Measurements from ENCODE around the gene LILRB3. TPM values are rescaled to one million over a fixed set of nuclear protein-coding genes. Genes with fewer than 3 reads are reported as not detected.
"Not testable (repeated sequence)": the region's sequence is repeated elsewhere in the genome, so short reads cannot be mapped to it uniquely, and the experiment has no call there.

Gene LILRB3
- total and polyA plus RNA-seq, 11 donors = 0.54 to 31.4 (median 3.7) TPM

DNA sequence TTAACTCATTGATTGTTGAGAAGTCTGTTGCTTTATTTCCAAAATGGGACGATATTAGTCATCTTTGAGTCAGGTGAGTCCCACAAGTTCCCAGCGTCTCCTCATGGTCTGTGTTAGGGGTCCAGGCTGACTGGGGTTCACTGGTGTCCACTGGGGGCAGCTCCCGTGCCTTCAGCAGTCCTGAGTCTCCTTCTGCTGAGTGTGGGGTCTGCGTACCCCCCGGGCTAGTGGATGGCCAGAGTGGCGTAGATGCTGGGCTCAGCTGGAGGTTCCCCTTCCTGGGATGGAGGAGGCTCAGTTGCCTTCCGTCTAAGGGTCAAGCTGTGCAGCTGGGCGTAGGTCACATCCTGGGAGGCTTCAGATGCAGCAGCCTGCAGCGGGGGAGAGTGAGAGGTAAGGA, 5.9 kb downstream of the LILRB3 start:
- no peak overlapping the region for H3K4me3 ChIP-seq
- no peak for DNase-seq
- WGBS, 4 donors = 81 to 93% (median 85%) methylated on average over 6 to 9 of the region's 9 CpGs
- H3K36me3 ChIP-seq = peaks cover 0 to 27% (median 0%) of the 10 kb centered on the region in 9 donors
- H3K27ac ChIP-seq = no peak overlapping the region
- H3K4me1 ChIP-seq = no peaks in the 10 kb centered on the region
- ATAC-seq = no peak
- H3K27me3 ChIP-seq = peaks cover 0 to under 1% (median 0%) of the 10 kb centered on the region in 9 donors
- intact Hi-C loops (cut with DNase I) = no loop called here
- TF ChIP-seq, protein P1, sequence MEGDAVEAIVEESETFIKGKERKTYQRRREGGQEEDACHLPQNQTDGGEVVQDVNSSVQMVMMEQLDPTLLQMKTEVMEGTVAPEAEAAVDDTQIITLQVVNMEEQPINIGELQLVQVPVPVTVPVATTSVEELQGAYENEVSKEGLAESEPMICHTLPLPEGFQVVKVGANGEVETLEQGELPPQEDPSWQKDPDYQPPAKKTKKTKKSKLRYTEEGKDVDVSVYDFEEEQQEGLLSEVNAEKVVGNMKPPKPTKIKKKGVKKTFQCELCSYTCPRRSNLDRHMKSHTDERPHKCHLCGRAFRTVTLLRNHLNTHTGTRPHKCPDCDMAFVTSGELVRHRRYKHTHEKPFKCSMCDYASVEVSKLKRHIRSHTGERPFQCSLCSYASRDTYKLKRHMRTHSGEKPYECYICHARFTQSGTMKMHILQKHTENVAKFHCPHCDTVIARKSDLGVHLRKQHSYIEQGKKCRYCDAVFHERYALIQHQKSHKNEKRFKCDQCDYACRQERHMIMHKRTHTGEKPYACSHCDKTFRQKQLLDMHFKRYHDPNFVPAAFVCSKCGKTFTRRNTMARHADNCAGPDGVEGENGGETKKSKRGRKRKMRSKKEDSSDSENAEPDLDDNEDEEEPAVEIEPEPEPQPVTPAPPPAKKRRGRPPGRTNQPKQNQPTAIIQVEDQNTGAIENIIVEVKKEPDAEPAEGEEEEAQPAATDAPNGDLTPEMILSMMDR (IDR thresholded peaks at IDR 0.05) = no peak
- no peak for TF ChIP-seq POLR2A (IDR thresholded peaks at IDR 0.05)
- no peaks in the 10 kb centered on the region for H3K9me3 ChIP-seq

DNA sequence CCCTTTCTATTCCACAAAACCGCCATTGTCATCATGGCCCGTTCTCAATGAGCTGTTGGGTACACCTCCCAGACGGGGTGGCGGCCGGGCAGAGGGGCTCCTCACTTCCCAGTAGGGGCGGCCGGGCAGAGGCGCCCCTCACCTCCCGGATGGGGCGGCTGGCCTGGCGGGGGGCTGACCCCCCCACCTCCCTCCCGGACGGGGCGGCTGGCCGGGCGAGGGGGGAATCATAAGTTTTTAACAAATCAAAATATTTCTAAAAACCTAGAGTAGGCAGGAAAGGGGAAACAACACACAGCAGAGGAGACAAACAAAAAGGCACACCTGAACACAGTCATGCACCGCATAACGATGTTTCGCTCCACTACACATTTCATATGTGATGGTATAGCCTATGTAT, 8.1 kb downstream of the LILRB3 start:
- H3K4me3 ChIP-seq; ATAC-seq; intact Hi-C loops (cut with DNase I); H3K27me3 ChIP-seq; DNase-seq; H3K9me3 ChIP-seq; H3K27ac ChIP-seq: not testable (repeated sequence)
- Histone ChIP-seq H3K4me1 (peaks cover under 1 to 16% (median 7%) of the 10 kb centered on the region in 12 donors), H3K36me3 (peaks cover 0 to 27% (median 0%) of the 10 kb centered on the region in 9 donors)
- 93 to 98% (median 96%) methylated on average over 14 to 18 of the region's 19 CpGs for whole genome bisulfite sequencing, 4 donors

DNA sequence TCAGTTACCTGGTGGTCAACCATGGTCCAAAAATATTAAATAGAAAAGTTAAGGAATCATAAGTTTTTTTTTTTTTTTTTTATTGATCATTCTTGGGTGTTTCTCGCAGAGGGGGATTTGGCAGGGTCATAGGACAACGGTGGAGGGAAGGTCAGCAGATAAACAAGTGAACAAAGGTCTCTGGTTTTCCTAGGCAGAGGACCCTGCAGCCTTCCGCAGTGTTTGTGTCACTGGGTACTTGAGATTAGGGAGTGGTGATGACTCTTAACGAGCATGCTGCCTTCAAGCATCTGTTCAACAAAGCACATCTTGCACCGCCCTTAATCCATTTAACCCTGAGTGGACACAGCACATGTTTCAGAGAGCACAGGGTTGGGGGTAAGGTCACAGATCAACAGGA, 8.6 kb downstream of the LILRB3 start:
- 19 to 46% (median 34%) methylated on average over 4 to 5 of the region's 5 CpGs for WGBS, 4 donors
- intact Hi-C loops (cut with DNase I) = not testable (repeated sequence)

GRCh38 chr19:54211235-54211634, 11.6 kb downstream of the LILRB3 start:
- no peak for ATAC-seq
- Histone ChIP-seq H3K27ac (peak overlapping the region in 2 of 12 donors; percentile 76 to 91), H3K4me3 (peak overlapping the region in 1 of 12 donors; percentile 21), H3K9me3 (no peaks in the 10 kb centered on the region), H3K4me1 (peaks cover 7 to 50% (median 27%) of the 10 kb centered on the region in 12 donors), H3K27me3 (no peaks in the 10 kb centered on the region), H3K36me3 (peaks cover under 1 to 26% (median 21%) of the 10 kb centered on the region in 9 donors)
- TF ChIP-seq POLR2A (IDR thresholded peaks at IDR 0.05) = no peak
- TF ChIP-seq, protein P1 (IDR thresholded peaks at IDR 0.05) = no peak
- no peak for DNase-seq
- intact Hi-C loops (cut with DNase I) = no loop called here
- WGBS, 4 donors = 82 to 90% (median 85%) methylated on average over 12 of the region's 12 CpGs

More for the DNA sequence above, 8.6 kb downstream of the LILRB3 start:
- not testable (repeated sequence) for H3K9me3 ChIP-seq, H3K27me3 ChIP-seq, DNase-seq, H3K4me3 ChIP-seq, ATAC-seq, H3K27ac ChIP-seq
- Histone ChIP-seq H3K36me3 (peaks cover 0 to 23% (median 0%) of the 10 kb centered on the region in 9 donors), H3K4me1 (peaks cover 5 to 21% (median 12%) of the 10 kb centered on the region in 12 donors)

DNA sequence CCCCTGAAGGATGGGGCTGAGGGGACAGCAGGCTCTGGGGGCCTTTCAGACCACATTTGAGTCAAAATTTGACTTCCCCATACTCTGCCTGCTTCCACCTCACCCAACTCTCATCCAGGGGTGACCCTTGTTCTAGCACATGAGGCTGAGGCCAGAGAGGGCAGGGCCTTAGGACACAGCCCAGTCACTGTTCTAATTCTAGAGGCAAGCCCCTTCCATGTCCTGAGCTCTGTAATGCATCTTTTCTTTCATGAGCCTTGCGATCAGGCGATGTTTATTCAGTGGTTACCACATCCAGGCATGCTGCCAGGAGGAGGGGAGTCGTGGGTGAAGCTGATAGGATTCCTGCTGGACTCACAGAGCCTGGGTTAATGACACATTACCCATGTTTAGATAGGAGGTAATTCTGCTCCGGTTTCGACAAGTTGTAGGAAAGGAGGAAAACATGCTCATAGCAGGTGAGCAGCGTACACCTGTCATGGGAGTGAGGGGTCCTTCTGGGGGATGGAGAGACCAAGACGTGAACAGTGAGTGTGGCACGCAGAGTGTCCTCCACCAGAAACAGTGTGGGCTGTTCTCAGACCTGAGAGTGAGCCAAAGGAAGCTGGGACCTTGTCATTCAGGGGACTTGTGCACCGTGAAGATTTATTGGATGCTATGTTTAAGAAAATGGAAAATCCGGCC, 12.9 kb downstream of the LILRB3 start:
- DNase-seq (peak; percentile 69 to 91 (median 85)), ATAC-seq (peak; percentile 43 to 75 (median 72))
- peaks cover 2 to 37% (median 31%) of the 10 kb centered on the region in 9 donors for H3K36me3 ChIP-seq
- no peaks in the 10 kb centered on the region for H3K9me3 ChIP-seq
- peaks cover 9 to 62% (median 37%) of the 10 kb centered on the region in 12 donors for H3K4me1 ChIP-seq
- intact Hi-C loops (cut with DNase I) = no loop called here
- TF ChIP-seq, protein P1 (IDR thresholded peaks at IDR 0.05) = no peak
- no peak for TF ChIP-seq POLR2A (IDR thresholded peaks at IDR 0.05)
- no peaks in the 10 kb centered on the region for H3K27me3 ChIP-seq
- WGBS, 4 donors = 34 to 40% (median 36%) methylated on average over 10 of the region's 10 CpGs
- peak overlapping the region in 1 of 12 donors; percentile 21 for H3K4me3 ChIP-seq
- H3K27ac ChIP-seq = peak overlapping the region in 11 of 12 donors; percentile 39 to 91 (median 68)

All from heart left ventricle (tissue), 16 donors.